H9 (cell line): ENCODE results near the gene FBXO34. TPM values are rescaled to one million over a fixed set of nuclear protein-coding genes. Genes with fewer than 3 reads are reported as not detected.

Experiments used
- DNase-seq: peaks from one replicate; pipeline ENCODE4 v3.0.0-alpha.2; 2017
- H2AFZ ChIP-seq: one replicate; pipeline ENCODE4 v1.6.1; 2013; ENCODE audit warnings: mild to moderate bottlenecking, low read length, control low read depth, moderate library complexity
- H2AK5ac ChIP-seq: 2 replicates; pipeline ENCODE4 v1.6.1; 2013; ENCODE audit warnings: low read length, control low read depth, mixed read lengths; ENCODE audit not compliant: insufficient read length
- H2BK120ac ChIP-seq: one replicate; pipeline ENCODE4 v1.6.1; 2013; ENCODE audit warnings: low read depth, mild to moderate bottlenecking, low read length, control low read depth, inconsistent platforms; ENCODE audit not compliant: poor library complexity, severe bottlenecking
- H2BK12ac ChIP-seq: 2 replicates; pipeline ENCODE4 v1.6.1; 2013; ENCODE audit warnings: low read length, control low read depth, mixed read lengths, low read depth; ENCODE audit not compliant: insufficient read length
- H2BK15ac ChIP-seq: 2 replicates; pipeline ENCODE4 v1.6.1; 2013; ENCODE audit warnings: low read depth, low read length, control low read depth
- H2BK20ac ChIP-seq: one replicate; pipeline ENCODE4 v1.6.1; 2013; ENCODE audit warnings: low read depth, mild to moderate bottlenecking, low read length, control low read depth, inconsistent platforms; ENCODE audit not compliant: poor library complexity, severe bottlenecking
- H2BK5ac ChIP-seq: 2 replicates; pipeline ENCODE4 v1.6.1; 2013; ENCODE audit warnings: low read length, control low read depth, mixed read lengths; ENCODE audit not compliant: insufficient read length
- H3K14ac ChIP-seq: 2 replicates; pipeline ENCODE4 v1.6.1; 2013; ENCODE audit warnings: low read length, control low read depth; ENCODE audit not compliant: insufficient read depth
- H3K18ac ChIP-seq: 2 replicates; pipeline ENCODE4 v1.6.1; 2013; ENCODE audit warnings: low read depth, mild to moderate bottlenecking, mixed read lengths, low read length, control low read depth; ENCODE audit not compliant: insufficient read length
- H3K23ac ChIP-seq: 2 replicates; pipeline ENCODE4 v1.6.1; 2013; ENCODE audit warnings: low read length, control low read depth, mixed read lengths, low read depth; ENCODE audit not compliant: insufficient read length
- H3K23me2 ChIP-seq: 2 replicates; pipeline ENCODE4 v1.6.1; 2013; ENCODE audit warnings: low read depth, mild to moderate bottlenecking, mixed read lengths, low read length, control low read depth; ENCODE audit not compliant: insufficient read length, poor library complexity, severe bottlenecking
- H3K27ac ChIP-seq: 2 replicates; pipeline ENCODE4 v1.5.1; 2013; ENCODE audit warnings: low read length, control low read depth, mixed read lengths, low read depth; ENCODE audit not compliant: insufficient read length
- H3K27me3 ChIP-seq: 2 replicates; pipeline ENCODE4 v1.6.1; 2013; ENCODE audit warnings: low read length, control low read depth, inconsistent platforms; ENCODE audit not compliant: insufficient read depth
- H3K4ac ChIP-seq: 2 replicates; pipeline ENCODE4 v1.6.1; 2013; ENCODE audit warnings: low read depth, mild to moderate bottlenecking, control low read depth, inconsistent platforms, low read length, moderate library complexity
- H3K4me1 ChIP-seq: 2 replicates; pipeline ENCODE4 v1.6.1; 2013; ENCODE audit warnings: low read length, control low read depth, inconsistent platforms; ENCODE audit not compliant: insufficient read depth
- H3K4me2 ChIP-seq: 2 replicates; pipeline ENCODE4 v1.6.1; 2013; ENCODE audit warnings: low read length, control low read depth, mixed read lengths; ENCODE audit not compliant: insufficient read length, insufficient read depth
- H3K56ac ChIP-seq: 2 replicates; pipeline ENCODE4 v1.6.1; 2013; ENCODE audit warnings: low read depth, mild to moderate bottlenecking, mixed read lengths, low read length, control low read depth; ENCODE audit not compliant: insufficient read length
- H3K79me1 ChIP-seq: 2 replicates; pipeline ENCODE4 v1.6.1; 2013; ENCODE audit warnings: low read depth, mild to moderate bottlenecking, moderate library complexity, low read length, control low read depth, inconsistent platforms; ENCODE audit not compliant: insufficient read depth, poor library complexity, severe bottlenecking
- H3K79me2 ChIP-seq: 2 replicates; pipeline ENCODE4 v1.6.1; 2013; ENCODE audit warnings: low read length, control low read depth, inconsistent platforms; ENCODE audit not compliant: insufficient read depth
- H3K9ac ChIP-seq: 2 replicates; pipeline ENCODE4 v1.6.1; 2013; ENCODE audit warnings: low read length, control low read depth, mixed read lengths; ENCODE audit not compliant: insufficient read length; ENCODE audit errors: extremely low read depth
- H3K9me3 ChIP-seq: one replicate; pipeline ENCODE4 v1.6.1; 2013; ENCODE audit warnings: low read depth, low read length, inconsistent platforms; ENCODE audit not compliant: control insufficient read depth
- H3T11ph ChIP-seq: one replicate; pipeline ENCODE4 v1.6.1; 2013; ENCODE audit warnings: mild to moderate bottlenecking, low read length, control low read depth, inconsistent platforms
- H4K20me1 ChIP-seq: one replicate; pipeline ENCODE4 v1.6.1; 2013; ENCODE audit not compliant: control insufficient read depth, insufficient read length, insufficient read depth
- H4K5ac ChIP-seq: 2 replicates; pipeline ENCODE4 v1.6.1; 2013; ENCODE audit warnings: low read depth, mild to moderate bottlenecking, mixed read lengths, low read length, control low read depth; ENCODE audit not compliant: insufficient read length
- H4K8ac ChIP-seq: replicated peaks from 2 replicates; pipeline ENCODE4 v1.6.1; 2013; ENCODE audit warnings: low read length, control low read depth, mixed read lengths, low read depth; ENCODE audit not compliant: insufficient read length
- H4K91ac ChIP-seq: 2 replicates; pipeline ENCODE4 v1.6.1; 2013; ENCODE audit warnings: low read depth, mild to moderate bottlenecking, moderate library complexity, mixed read lengths, low read length, control low read depth; ENCODE audit not compliant: insufficient read length
- H3K27ac Mint-ChIP-seq, 3 experiments: 2 replicates in 2 of 3; 3 replicates in 1 of 3; pipeline ENCODE4 v1.8.0; 2020 to 2021; ENCODE audit warnings: mixed read lengths in 3 of 3, mild to moderate bottlenecking in 1 of 3, moderate library complexity in 1 of 3
- H3K27me3 Mint-ChIP-seq: 2 replicates; pipeline ENCODE4 v1.8.0; 2021; ENCODE audit warnings: low read depth, mild to moderate bottlenecking, moderate library complexity, mixed read lengths
- H3K36me3 Mint-ChIP-seq, 3 experiments: 2 replicates in 2 of 3; 3 replicates in 1 of 3; pipeline ENCODE4 v1.8.0; 2020 to 2021; ENCODE audit warnings: low read depth in 3 of 3, mixed read lengths in 3 of 3; ENCODE audit not compliant: insufficient read depth in 1 of 3
- H3K4me1 Mint-ChIP-seq, 2 experiments: 2 replicates each; pipeline ENCODE4 v1.8.0; 2020; ENCODE audit warnings: mixed read lengths in 2 of 2
- H3K4me3 Mint-ChIP-seq, 2 experiments: 2 replicates in 1 of 2; 3 replicates in 1 of 2; pipeline ENCODE4 v1.8.0; 2020 to 2021; ENCODE audit warnings: mild to moderate bottlenecking in 2 of 2, mixed read lengths in 2 of 2, moderate library complexity in 1 of 2
- H3K9me3 Mint-ChIP-seq, 2 experiments: 2 replicates in 1 of 2; 3 replicates in 1 of 2; pipeline ENCODE4 v1.8.0; 2020; ENCODE audit warnings: mild to moderate bottlenecking in 2 of 2, mixed read lengths in 2 of 2, moderate library complexity in 1 of 2
- CTCF ChIP-seq: fragments of 200-600 bp; sonication (generic); conservative IDR thresholded peaks from 3 replicates; pipeline ENCODE4 v1.8.0; 2021; ENCODE audit warnings: antibody characterized with exemption, mild to moderate bottlenecking
- WGBS: extraction: QIAGEN DNeasy Blood & Tissue Kit; methylation state at CpG from one replicate; pipeline ENCODE4 v1.1.7; 2013; ENCODE audit warnings: missing lambda C conversion rate, low lambda C conversion rate, mixed read lengths; ENCODE audit not compliant: insufficient read length; ENCODE audit errors: extremely low coverage; 5-methylcytosine and 5-hydroxymethylcytosine counted together
- total RNA-seq: library from RNA; stranded (reverse); gene quantifications from 2 replicates; pipeline ENCODE4 v1.2.1, GENCODE V29; 2021

FBXO34 gene
- total RNA-seq, 1 experiment from 2014 or later, result 12.0 TPM

GRCh38 chr14:55386037-55386808, 115.0 kb downstream of the FBXO34 start:
- no peak overlapping the region for H3K9ac ChIP-seq
- H3K9me3 ChIP-seq, result no peaks in the 10 kb centered on the region
- H3K27me3 ChIP-seq, result no peaks in the 10 kb centered on the region
- no peak overlapping the region for H2BK12ac ChIP-seq
- Mint-ChIP-seq H3K9me3 (no peaks in the 10 kb centered on the region), H3K27ac (peak overlapping the region in 1 of 3 experiments; percentile 58; a peak in 1 of 7 replicates), H3K36me3 (peaks cover 2 to 40% (median 18%) of the 10 kb centered on the region in 3 experiments; a peak in 6 of 7 replicates), H3K4me1 (peaks cover 7 to 9% of the 10 kb centered on the region in 2 experiments), H3K4me3 (no peak overlapping the region), H3K27me3 (no peaks in the 10 kb centered on the region)
- no peaks in the 10 kb centered on the region for H4K20me1 ChIP-seq
- WGBS, result no CpG with 5 or more reads among the region's 6 CpGs
- no peaks in the 10 kb centered on the region for H3K4me1 ChIP-seq
- H3K23me2 ChIP-seq, result no peaks in the 10 kb centered on the region
- no peak overlapping the region for H2AFZ ChIP-seq
- H3K14ac ChIP-seq, result no peak overlapping the region
- DNase-seq, result no peak
- H3K27ac ChIP-seq, result no peak overlapping the region
- H4K8ac ChIP-seq, result no peak overlapping the region
- H3K4me2 ChIP-seq, result no peak overlapping the region
- H3K56ac ChIP-seq, result no peak overlapping the region
- no peak overlapping the region for H2BK15ac ChIP-seq
- no peak overlapping the region for H3K23ac ChIP-seq
- no peak overlapping the region for H2BK20ac ChIP-seq
- H2AK5ac ChIP-seq, result no peak overlapping the region
- no peak overlapping the region for H2BK5ac ChIP-seq
- H4K5ac ChIP-seq, result no peak overlapping the region
- no peak for TF ChIP-seq CTCF
- no peak overlapping the region for H4K91ac ChIP-seq
- H3K79me1 ChIP-seq, result no peaks in the 10 kb centered on the region
- H3K79me2 ChIP-seq, result no peaks in the 10 kb centered on the region
- no peak overlapping the region for H2BK120ac ChIP-seq
- H3T11ph ChIP-seq, result no peak overlapping the region
- H3K4ac ChIP-seq, result no peak overlapping the region
- H3K18ac ChIP-seq, result no peak overlapping the region
